Muscle of leg (tissue), 11 donors: ENCODE measurements around the gene PLA2G15. TPM values are rescaled to one million over a fixed set of nuclear protein-coding genes. Genes with fewer than 3 reads are reported as not detected.
A peak's percentile ranks its signal among the peaks of the same experiment; 100 is the strongest.

Experiments
- DNase-seq: peaks from one replicate; pipeline ENCODE4 v3.0.0; 2013
- H3K27ac ChIP-seq: one replicate; pipeline ENCODE4 v1.5.1; 2013; ENCODE audit warnings: mild to moderate bottlenecking, low read length, control low read depth
- H3K27me3 ChIP-seq: one replicate; pipeline ENCODE4 v1.6.1; 2013; ENCODE audit warnings: low read length; ENCODE audit not compliant: control insufficient read depth, insufficient read depth
- H3K36me3 ChIP-seq: one replicate; pipeline ENCODE4 v1.6.1; 2013; ENCODE audit warnings: low read length; ENCODE audit not compliant: control insufficient read depth, insufficient read depth
- H3K4me1 ChIP-seq: one replicate; pipeline ENCODE4 v1.6.1; 2013; ENCODE audit warnings: low read length; ENCODE audit not compliant: control insufficient read depth, insufficient read depth
- H3K4me3 ChIP-seq: one replicate; pipeline ENCODE4 v1.5.1; 2013; ENCODE audit warnings: low read length, control low read depth
- H3K9me3 ChIP-seq: replicated peaks from 2 replicates; pipeline ENCODE4 v1.6.1; 2013; ENCODE audit warnings: low read depth, low read length; ENCODE audit not compliant: control insufficient read depth
- WGBS: methylation state at CpG from one replicate; pipeline ENCODE4 v1.1.5; 2013; ENCODE audit warnings: missing lambda C conversion rate; ENCODE audit not compliant: insufficient coverage; 5-methylcytosine and 5-hydroxymethylcytosine counted together
- polyA plus RNA-seq, 8 donors: library from polyadenylated mRNA; unstranded; fragments of 120-200 nt; gene quantifications; one replicate each; pipeline versions ENCODE4 v1.2.1 to v1.2.3, GENCODE V29; 2013; ENCODE audit warnings: inconsistent platforms in 1 of 8, low replicate concordance in 1 of 8; ENCODE audit not compliant: insufficient read length in 8 of 8, insufficient read depth in 1 of 8
- total RNA-seq: library from RNA; stranded (reverse); fragments of 120-200 nt; gene quantifications from one replicate; pipeline ENCODE4 v1.2.4, GENCODE V29; 2013

The PLA2G15 gene
- total and polyA plus RNA-seq, 9 donors, result 20.4 to 33.1 (median 23.7) TPM

- 79% methylated on average over 12 of the region's 12 CpGs for WGBS
- DNase-seq, result no peak
- Histone ChIP-seq H3K27me3 (no peaks in the 10 kb centered on the region), H3K27ac (no peak overlapping the region), H3K36me3 (peaks cover 86% of the 10 kb centered on the region), H3K4me3 (no peak overlapping the region), H3K9me3 (no peaks in the 10 kb centered on the region), H3K4me1 (peaks cover 4% of the 10 kb centered on the region)
These were observed 51.1 kb downstream of the PLA2G15 start for GRCh38 chr16:68296291-68296690.

GRCh38 chr16:68296693-68297092 lies 51.5 kb downstream of the PLA2G15 start:
- Histone ChIP-seq H3K36me3 (peaks cover 86% of the 10 kb centered on the region), H3K4me3 (no peak overlapping the region), H3K27ac (no peak overlapping the region), H3K4me1 (peaks cover 4% of the 10 kb centered on the region), H3K27me3 (no peaks in the 10 kb centered on the region), H3K9me3 (no peaks in the 10 kb centered on the region)
- DNase-seq, result no peak
- WGBS, result 88% methylated on average over 5 of the region's 6 CpGs

- WGBS, result 100% methylated on average over 1 of the region's 3 CpGs
- Histone ChIP-seq H3K4me3 (no peak overlapping the region), H3K4me1 (peaks cover 4% of the 10 kb centered on the region), H3K9me3 (no peaks in the 10 kb centered on the region), H3K27me3 (no peaks in the 10 kb centered on the region), H3K27ac (no peak overlapping the region), H3K36me3 (peaks cover 89% of the 10 kb centered on the region)
- DNase-seq, result no peak
These were observed 52.7 kb downstream of the PLA2G15 start for GRCh38 chr16:68297908-68298307.

GRCh38 chr16:68298312-68298711 lies 53.1 kb downstream of the PLA2G15 start:
- no peak overlapping the region for H3K4me3 ChIP-seq
- no peaks in the 10 kb centered on the region for H3K9me3 ChIP-seq
- H3K4me1 ChIP-seq, result peaks cover 4% of the 10 kb centered on the region
- WGBS, result 100% methylated on average over 1 of the region's 3 CpGs
- H3K36me3 ChIP-seq, result peaks cover 89% of the 10 kb centered on the region
- DNase-seq, result no peak
- H3K27me3 ChIP-seq, result no peaks in the 10 kb centered on the region
- no peak overlapping the region for H3K27ac ChIP-seq

- DNase-seq, result peak; percentile 63
- H3K27ac ChIP-seq, result peak overlapping the region; percentile 31
- H3K9me3 ChIP-seq, result no peaks in the 10 kb centered on the region
- no peak overlapping the region for H3K4me3 ChIP-seq
- H3K27me3 ChIP-seq, result no peaks in the 10 kb centered on the region
- peaks cover 4% of the 10 kb centered on the region for H3K4me1 ChIP-seq
- WGBS, result 51% methylated on average over 4 of the region's 5 CpGs
- H3K36me3 ChIP-seq, result peaks cover 89% of the 10 kb centered on the region
These were observed 53.9 kb downstream of the PLA2G15 start for GRCh38 chr16:68298907-68299561.

GRCh38 chr16:68299571-68300453 lies 54.6 kb downstream of the PLA2G15 start:
- Histone ChIP-seq H3K27me3 (no peaks in the 10 kb centered on the region), H3K36me3 (peaks cover 86% of the 10 kb centered on the region), H3K4me3 (no peak overlapping the region), H3K4me1 (peaks cover 4% of the 10 kb centered on the region), H3K27ac (no peak overlapping the region), H3K9me3 (no peaks in the 10 kb centered on the region)
- WGBS, result 82% methylated on average over 4 of the region's 11 CpGs
- DNase-seq, result no peak

- peaks cover 85% of the 10 kb centered on the region for H3K36me3 ChIP-seq
- no peaks in the 10 kb centered on the region for H3K9me3 ChIP-seq
- 90% methylated on average over 5 of the region's 7 CpGs for WGBS
- H3K27ac ChIP-seq, result no peak overlapping the region
- no peak for DNase-seq
- H3K4me3 ChIP-seq, result no peak overlapping the region
- H3K4me1 ChIP-seq, result peaks cover 4% of the 10 kb centered on the region
- H3K27me3 ChIP-seq, result no peaks in the 10 kb centered on the region
These were observed 55.7 kb downstream of the PLA2G15 start for GRCh38 chr16:68300734-68301459.

- Histone ChIP-seq H3K4me1 (peaks cover 12% of the 10 kb centered on the region), H3K36me3 (peaks cover 46% of the 10 kb centered on the region), H3K4me3 (no peak overlapping the region), H3K27me3 (no peaks in the 10 kb centered on the region), H3K27ac (no peak overlapping the region), H3K9me3 (no peaks in the 10 kb centered on the region)
- no peak for DNase-seq
- 93% methylated on average over 2 of the region's 3 CpGs for WGBS
These were observed 61.5 kb downstream of the PLA2G15 start for GRCh38 chr16:68306633-68307032.

GRCh38 chr16:68309799-68310198 lies 64.6 kb downstream of the PLA2G15 start:
- H3K27ac ChIP-seq, result no peak overlapping the region
- H3K36me3 ChIP-seq, result peaks cover 34% of the 10 kb centered on the region
- H3K27me3 ChIP-seq, result no peaks in the 10 kb centered on the region
- 52% methylated on average over 5 of the region's 6 CpGs for WGBS
- peak overlapping the region; percentile 94 for H3K4me3 ChIP-seq
- no peaks in the 10 kb centered on the region for H3K9me3 ChIP-seq
- peaks cover 18% of the 10 kb centered on the region for H3K4me1 ChIP-seq
- no peak for DNase-seq

- Histone ChIP-seq H3K27ac (peak overlapping the region; percentile 87), H3K36me3 (peaks cover 29% of the 10 kb centered on the region), H3K4me3 (peak overlapping the region; percentile 94), H3K4me1 (peaks cover 18% of the 10 kb centered on the region), H3K27me3 (no peaks in the 10 kb centered on the region), H3K9me3 (no peaks in the 10 kb centered on the region)
- under 1% methylated on average over 29 of the region's 29 CpGs for WGBS
- no peak for DNase-seq
These were observed 65.2 kb downstream of the PLA2G15 start for GRCh38 chr16:68310437-68310773.
